Activated CD8-positive, alpha-beta T cell treated with anti-CD3 and anti-CD28 coated beads, Interleukin-2, amount 10 ng/mL, durations not matched to agents 7 days and 5 days (primary cell): ENCODE data around the gene SPTLC3. TPM values are rescaled to one million over a fixed set of nuclear protein-coding genes. Genes with fewer than 3 reads are reported as not detected.

Experiments used
- ATAC-seq: fragments of 150-1000 bp; cut with Tn5 transposase; one replicate; pipeline ENCODE4 v1.10.0; 2021; ENCODE audit warnings: moderate library complexity
- CTCF ChIA-PET: fragments of 350-600 bp; sonication (Branson Sonifier 250); formaldehyde crosslinking; loops from one replicate; lab custom pipeline; 2021; ENCODE audit warnings: antibody characterized with exemption; lab: Charles Lee
- POLR2A ChIA-PET: fragments of 350-600 bp; sonication (Branson Sonifier 250); formaldehyde crosslinking; loops from one replicate; lab custom pipeline; 2021; ENCODE audit warnings: antibody characterized with exemption; lab: Charles Lee
- DNase-seq: peaks from one replicate; pipeline ENCODE4 v3.0.0-alpha.2; 2020
- H3K27ac Mint-ChIP-seq: one replicate; pipeline ENCODE4 v1.8.0; 2021; ENCODE audit warnings: mild to moderate bottlenecking, mixed read lengths
- H3K27me3 Mint-ChIP-seq: one replicate; pipeline ENCODE4 v1.8.0; 2021; ENCODE audit warnings: low read depth, mixed read lengths
- H3K36me3 Mint-ChIP-seq: one replicate; pipeline ENCODE4 v1.8.0; 2021; ENCODE audit warnings: low read depth, mixed read lengths
- H3K4me1 Mint-ChIP-seq: one replicate; pipeline ENCODE4 v1.8.0; 2021; ENCODE audit warnings: low read depth, mixed read lengths
- H3K4me3 Mint-ChIP-seq: one replicate; pipeline ENCODE4 v1.8.0; 2021; ENCODE audit warnings: mild to moderate bottlenecking, mixed read lengths
- H3K9me3 Mint-ChIP-seq: one replicate; pipeline ENCODE4 v1.8.0; 2022; ENCODE audit warnings: mixed read lengths; ENCODE audit not compliant: insufficient read depth
- total RNA-seq, 2 experiments: library from RNA; stranded (reverse); gene quantifications; one replicate each; pipeline ENCODE4 v1.2.3, GENCODE V29; 2021

SPTLC3 gene
- total RNA-seq, 2 experiments from 2014 or later, result 0.05 to 0.37 TPM

DNA sequence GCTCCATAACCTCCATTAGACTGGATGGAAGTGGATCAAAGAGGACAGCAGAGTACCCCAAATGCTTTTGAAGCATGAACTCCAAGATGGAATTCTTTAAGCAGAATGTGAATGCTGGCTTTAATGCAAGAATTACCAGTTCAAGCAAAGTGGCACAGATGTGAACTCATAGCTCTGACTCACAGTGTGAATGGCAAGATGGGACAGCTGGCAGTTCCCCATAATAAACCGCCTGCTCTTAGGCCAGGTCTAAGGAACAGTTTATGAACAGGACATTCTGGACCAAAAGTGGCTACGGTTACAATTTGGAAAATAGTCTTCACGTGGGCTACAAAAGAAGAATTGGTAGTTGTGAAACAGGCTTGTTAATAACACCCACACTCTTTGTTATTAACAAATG lies 76.5 kb downstream of the SPTLC3 start:
- Mint-ChIP-seq H3K27ac (no peak overlapping the region), H3K36me3 (no peaks in the 10 kb centered on the region), H3K9me3 (no peaks in the 10 kb centered on the region), H3K4me3 (no peak overlapping the region), H3K27me3 (no peaks in the 10 kb centered on the region), H3K4me1 (no peaks in the 10 kb centered on the region)
- CTCF ChIA-PET, result no interaction called here
- POLR2A ChIA-PET, result no interaction called here
- no peak for ATAC-seq
- no peak for DNase-seq

DNA sequence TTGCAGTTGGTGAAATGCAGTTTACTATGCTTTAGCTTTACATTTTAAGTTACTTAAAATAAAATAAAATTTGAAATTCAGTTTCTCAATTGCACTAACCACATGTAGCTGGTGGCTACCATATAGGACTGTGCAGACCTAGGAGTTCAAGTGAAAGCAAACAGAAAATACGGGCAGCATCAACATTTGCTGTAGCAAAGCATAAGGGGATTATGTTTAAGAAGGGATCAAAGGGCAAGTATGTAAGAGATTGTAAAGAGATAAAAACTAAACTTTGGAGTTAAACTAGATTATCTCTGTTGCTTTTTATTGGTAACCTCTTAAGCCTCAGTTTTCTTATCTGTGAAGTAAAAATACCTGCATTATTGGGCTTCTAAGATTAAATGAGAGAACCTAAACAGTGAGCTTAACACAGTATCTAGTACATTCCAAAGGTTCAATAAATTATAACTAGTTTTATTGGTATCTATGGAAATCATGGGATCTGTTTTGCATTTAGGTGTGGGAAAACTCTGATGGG lies 81.2 kb downstream of the SPTLC3 start:
- ChIA-PET POLR2A (no interaction called here), CTCF (interaction anchor here (1.9 kb wide), 1 partner anchor 11 kb away, joined by 5 read pairs; no protein-coding TSS in a partner anchor)
- Mint-ChIP-seq H3K9me3 (no peaks in the 10 kb centered on the region), H3K27me3 (no peaks in the 10 kb centered on the region), H3K4me3 (no peak overlapping the region), H3K4me1 (no peaks in the 10 kb centered on the region), H3K36me3 (no peaks in the 10 kb centered on the region), H3K27ac (no peak overlapping the region)
- DNase-seq (no peak), ATAC-seq (no peak)

GRCh38 chr20:13092111-13092510 lies 83.3 kb downstream of the SPTLC3 start:
- H3K36me3 Mint-ChIP-seq, result no peaks in the 10 kb centered on the region
- no peak for ATAC-seq
- CTCF ChIA-PET, result no interaction called here
- no peak overlapping the region for H3K4me3 Mint-ChIP-seq
- DNase-seq, result no peak
- H3K4me1 Mint-ChIP-seq, result no peaks in the 10 kb centered on the region
- no peaks in the 10 kb centered on the region for H3K9me3 Mint-ChIP-seq
- POLR2A ChIA-PET, result no interaction called here
- no peak overlapping the region for H3K27ac Mint-ChIP-seq
- no peaks in the 10 kb centered on the region for H3K27me3 Mint-ChIP-seq

- no peaks in the 10 kb centered on the region for H3K27me3 Mint-ChIP-seq
- H3K36me3 Mint-ChIP-seq, result no peaks in the 10 kb centered on the region
- no peak for ATAC-seq
- H3K4me1 Mint-ChIP-seq, result no peaks in the 10 kb centered on the region
- no peak overlapping the region for H3K27ac Mint-ChIP-seq
- POLR2A ChIA-PET, result no interaction called here
- no peaks in the 10 kb centered on the region for H3K9me3 Mint-ChIP-seq
- CTCF ChIA-PET, result no interaction called here
- no peak for DNase-seq
- no peak overlapping the region for H3K4me3 Mint-ChIP-seq
Observed at GRCh38 chr20:13094976-13095375, 86.2 kb downstream of the SPTLC3 start.

- Mint-ChIP-seq H3K27me3 (no peaks in the 10 kb centered on the region), H3K36me3 (no peaks in the 10 kb centered on the region), H3K27ac (no peak overlapping the region), H3K4me1 (no peaks in the 10 kb centered on the region), H3K4me3 (no peak overlapping the region), H3K9me3 (no peaks in the 10 kb centered on the region)
- DNase-seq (no peak), ATAC-seq (no peak)
- ChIA-PET POLR2A (no interaction called here), CTCF (no interaction called here)
Observed at GRCh38 chr20:13098720-13099355, 90.1 kb downstream of the SPTLC3 start.

- Mint-ChIP-seq H3K36me3 (no peaks in the 10 kb centered on the region), H3K27me3 (no peaks in the 10 kb centered on the region), H3K4me1 (no peaks in the 10 kb centered on the region), H3K9me3 (no peaks in the 10 kb centered on the region), H3K4me3 (no peak overlapping the region), H3K27ac (no peak overlapping the region)
- ATAC-seq (no peak), DNase-seq (no peak)
- ChIA-PET CTCF (no interaction called here), POLR2A (no interaction called here)
Observed at GRCh38 chr20:13099676-13100075, 90.9 kb downstream of the SPTLC3 start.

DNA sequence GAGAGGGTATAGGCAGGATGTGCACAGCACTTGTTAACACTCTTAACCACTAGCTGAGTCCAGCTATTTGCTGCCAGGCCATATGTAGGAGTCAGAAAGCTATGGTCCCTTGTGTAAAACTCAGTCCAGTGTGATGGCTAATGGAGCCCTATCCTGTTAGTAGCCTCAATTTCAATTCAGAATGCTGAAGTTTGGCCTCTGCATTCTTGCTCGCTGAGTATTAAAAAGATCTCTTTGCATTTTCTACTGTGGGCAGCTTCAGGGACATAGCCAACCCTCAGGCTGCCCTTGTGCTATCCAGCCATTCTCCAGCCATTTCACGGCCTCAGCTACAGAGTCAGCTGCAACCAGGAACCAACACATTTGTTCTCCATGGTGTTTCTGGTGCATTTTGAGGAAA lies 92.5 kb downstream of the SPTLC3 start:
- Mint-ChIP-seq H3K36me3 (no peaks in the 10 kb centered on the region), H3K4me1 (no peaks in the 10 kb centered on the region), H3K27ac (no peak overlapping the region), H3K27me3 (peaks cover 2% of the 10 kb centered on the region), H3K9me3 (no peaks in the 10 kb centered on the region), H3K4me3 (no peak overlapping the region)
- no peak for DNase-seq
- POLR2A ChIA-PET, result no interaction called here
- CTCF ChIA-PET, result interaction anchor here (1.3 kb wide), 1 partner anchor 11 kb away, joined by 5 read pairs; no protein-coding TSS in a partner anchor
- no peak for ATAC-seq

DNA sequence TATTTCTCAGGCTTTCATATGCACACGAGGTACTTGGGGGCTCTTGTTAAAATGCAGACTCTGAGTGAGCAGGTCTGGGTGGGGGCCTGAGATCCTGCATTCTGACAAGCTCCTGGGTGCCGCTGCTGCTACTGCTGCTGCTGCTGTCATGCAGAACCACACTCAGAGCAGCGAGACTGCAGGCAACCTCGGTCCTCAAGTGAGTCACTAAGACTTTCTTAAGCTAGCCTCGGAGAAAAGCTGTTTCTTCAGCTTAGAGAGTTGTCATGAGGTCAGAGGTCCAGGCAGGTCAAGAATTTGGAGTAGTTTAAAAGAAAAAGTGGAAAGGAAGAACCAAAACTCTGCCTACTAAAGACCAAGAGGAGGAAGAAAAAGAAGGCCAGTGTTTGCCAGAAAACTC lies 92.9 kb downstream of the SPTLC3 start:
- no peak overlapping the region for H3K27ac Mint-ChIP-seq
- POLR2A ChIA-PET, result no interaction called here
- no peaks in the 10 kb centered on the region for H3K9me3 Mint-ChIP-seq
- CTCF ChIA-PET, result no interaction called here
- H3K4me1 Mint-ChIP-seq, result no peaks in the 10 kb centered on the region
- peaks cover 3% of the 10 kb centered on the region for H3K27me3 Mint-ChIP-seq
- H3K36me3 Mint-ChIP-seq, result no peaks in the 10 kb centered on the region
- H3K4me3 Mint-ChIP-seq, result no peak overlapping the region
- DNase-seq (no peak), ATAC-seq (no peak)

DNA sequence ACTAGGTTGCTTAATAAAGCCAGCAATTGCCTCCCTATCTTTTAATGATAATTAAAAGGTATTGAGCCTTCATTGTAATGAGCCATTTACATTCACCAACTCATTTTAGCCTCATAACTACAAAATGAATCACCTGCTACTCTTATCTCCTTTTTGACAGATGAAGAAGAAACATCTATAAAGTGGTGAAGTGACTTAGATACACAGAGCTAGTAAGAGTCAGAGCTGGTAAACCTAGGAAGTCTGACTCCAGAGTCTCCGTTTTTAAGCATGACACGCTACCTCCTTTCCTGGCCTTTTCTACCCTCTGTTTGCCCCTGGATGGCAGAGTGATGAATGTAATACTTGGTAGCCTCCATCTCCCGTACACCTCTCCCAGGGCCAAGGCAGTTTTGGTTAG lies 93.5 kb downstream of the SPTLC3 start:
- DNase-seq (no peak), ATAC-seq (no peak)
- POLR2A ChIA-PET, result no interaction called here
- CTCF ChIA-PET, result no interaction called here
- no peak overlapping the region for H3K27ac Mint-ChIP-seq
- no peaks in the 10 kb centered on the region for H3K4me1 Mint-ChIP-seq
- H3K4me3 Mint-ChIP-seq, result no peak overlapping the region
- no peaks in the 10 kb centered on the region for H3K9me3 Mint-ChIP-seq
- peaks cover 3% of the 10 kb centered on the region for H3K27me3 Mint-ChIP-seq
- no peaks in the 10 kb centered on the region for H3K36me3 Mint-ChIP-seq

- DNase-seq (no peak), ATAC-seq (no peak)
- Mint-ChIP-seq H3K4me1 (no peaks in the 10 kb centered on the region), H3K27ac (no peak overlapping the region), H3K9me3 (no peaks in the 10 kb centered on the region), H3K27me3 (peaks cover 3% of the 10 kb centered on the region), H3K36me3 (no peaks in the 10 kb centered on the region), H3K4me3 (no peak overlapping the region)
- CTCF ChIA-PET, result interaction anchor here (2.3 kb wide), 1 partner anchor 177 kb away, joined by 10 read pairs; no protein-coding TSS in a partner anchor
- POLR2A ChIA-PET, result no interaction called here
Observed at GRCh38 chr20:13102694-13103093, 93.9 kb downstream of the SPTLC3 start.

DNA sequence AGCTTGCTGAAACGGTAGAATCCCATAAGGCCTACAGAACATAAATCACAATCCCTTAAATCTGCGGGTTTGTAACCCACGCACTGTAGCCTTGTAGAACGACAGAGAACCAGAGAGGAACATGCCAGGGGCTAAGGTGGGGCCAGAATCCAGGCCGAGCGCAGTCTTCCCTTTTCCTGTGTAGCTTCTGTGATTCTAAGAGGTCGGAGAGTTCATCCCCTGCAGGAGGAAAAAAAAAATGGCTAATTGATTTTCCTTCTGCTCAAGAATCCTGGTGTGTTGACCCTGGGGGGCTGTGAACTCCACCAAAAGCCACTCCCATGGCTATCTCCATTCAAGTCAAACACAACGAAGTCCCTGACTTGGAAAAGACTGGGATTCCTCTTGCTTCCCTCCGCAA lies 96.3 kb downstream of the SPTLC3 start:
- DNase-seq (no peak), ATAC-seq (no peak)
- Mint-ChIP-seq H3K9me3 (no peaks in the 10 kb centered on the region), H3K27ac (no peak overlapping the region), H3K27me3 (peaks cover 3% of the 10 kb centered on the region), H3K36me3 (no peaks in the 10 kb centered on the region), H3K4me3 (no peak overlapping the region), H3K4me1 (no peaks in the 10 kb centered on the region)
- ChIA-PET CTCF (interaction anchor here (2.3 kb wide), 1 partner anchor 180 kb away, joined by 10 read pairs; no protein-coding TSS in a partner anchor), POLR2A (no interaction called here)

GRCh38 chr20:13105864-13106457 lies 97.2 kb downstream of the SPTLC3 start:
- POLR2A ChIA-PET, result no interaction called here
- H3K27me3 Mint-ChIP-seq, result peaks cover 3% of the 10 kb centered on the region
- no peak for ATAC-seq
- H3K9me3 Mint-ChIP-seq, result no peaks in the 10 kb centered on the region
- DNase-seq, result no peak
- CTCF ChIA-PET, result no interaction called here
- H3K27ac Mint-ChIP-seq, result no peak overlapping the region
- H3K4me1 Mint-ChIP-seq, result no peaks in the 10 kb centered on the region
- no peaks in the 10 kb centered on the region for H3K36me3 Mint-ChIP-seq
- no peak overlapping the region for H3K4me3 Mint-ChIP-seq
